Epithelial cell of proximal tubule (primary cell): ENCODE measurements around the gene OPA3. TPM values are rescaled to one million over a fixed set of nuclear protein-coding genes. Genes with fewer than 3 reads are reported as not detected.
"Not testable (repeated sequence)": the region's sequence is repeated elsewhere in the genome, so short reads cannot be mapped to it uniquely, and the experiment has no call there.

Source experiments
- DNase-seq: peaks from one replicate; pipeline ENCODE4 v3.0.0-alpha.2; 2011; ENCODE audit warnings: low read depth
- H3K4me3 ChIP-seq: 2 replicates; pipeline ENCODE4 v1.5.1; 2011; ENCODE audit warnings: low read depth, mild to moderate bottlenecking, low read length
- total RNA-seq: library from RNA; depleted of rRNA; stranded (reverse); fragments of >200 nt; gene quantifications from 2 replicates; pipeline ENCODE4 v1.2.3, GENCODE V29; 2015
- TF ChIP-seq, protein P1 (sequence below): conservative IDR thresholded peaks from 2 replicates; pipeline ENCODE4 v1.5.1; 2012; ENCODE audit warnings: low read depth, mild to moderate bottlenecking, low read length

Gene OPA3
- 10.1 and 12.6 TPM in 2 replicates for total RNA-seq

DNA sequence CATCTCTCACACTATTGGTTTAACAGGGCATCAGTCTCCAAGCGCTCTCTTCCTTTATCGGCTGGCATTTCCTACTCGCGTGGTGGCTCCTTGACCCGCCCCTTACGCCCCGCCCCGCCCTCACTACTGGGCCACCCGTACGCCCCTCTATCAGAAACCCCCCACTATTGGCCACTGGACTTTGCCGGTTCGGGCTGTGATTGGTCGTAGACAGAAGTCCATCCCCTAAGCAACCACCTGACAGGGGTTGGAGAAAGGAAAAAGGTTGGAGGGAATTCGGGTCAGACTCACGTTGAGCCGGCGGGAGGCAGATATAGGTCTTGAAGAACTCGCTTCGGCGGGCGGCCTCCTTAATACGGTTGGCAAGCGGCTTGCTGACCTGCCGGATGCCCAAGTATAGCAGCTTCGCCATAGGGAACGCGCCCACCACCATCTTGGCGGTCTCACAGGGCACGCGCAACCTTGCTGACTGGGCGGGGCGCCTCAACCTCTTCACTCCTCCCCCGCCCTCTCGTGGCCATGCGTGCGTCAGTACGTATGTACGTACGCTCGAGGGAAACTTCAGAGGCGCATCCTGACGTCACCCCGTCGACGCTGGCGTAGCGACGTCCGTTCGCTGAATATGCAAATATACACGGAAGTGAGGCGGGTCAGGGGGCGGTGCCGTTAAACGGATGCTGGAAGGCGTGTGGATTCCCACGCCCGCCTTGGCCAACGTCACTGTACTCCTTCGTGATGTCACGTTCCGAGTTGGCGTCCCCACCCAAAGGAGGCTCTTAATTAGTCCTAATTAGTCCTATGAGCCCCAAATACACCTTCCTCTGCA is at the start of gene OPA3:
OPA3 (minus strand) TSS at position 471 of the 826 bp plus-strand sequence; CDS start at position 433, 38 bp downstream.
- peak within 1 kb of the TSS; percentile 85 for H3K4me3 ChIP-seq
- TF ChIP-seq, protein P1, sequence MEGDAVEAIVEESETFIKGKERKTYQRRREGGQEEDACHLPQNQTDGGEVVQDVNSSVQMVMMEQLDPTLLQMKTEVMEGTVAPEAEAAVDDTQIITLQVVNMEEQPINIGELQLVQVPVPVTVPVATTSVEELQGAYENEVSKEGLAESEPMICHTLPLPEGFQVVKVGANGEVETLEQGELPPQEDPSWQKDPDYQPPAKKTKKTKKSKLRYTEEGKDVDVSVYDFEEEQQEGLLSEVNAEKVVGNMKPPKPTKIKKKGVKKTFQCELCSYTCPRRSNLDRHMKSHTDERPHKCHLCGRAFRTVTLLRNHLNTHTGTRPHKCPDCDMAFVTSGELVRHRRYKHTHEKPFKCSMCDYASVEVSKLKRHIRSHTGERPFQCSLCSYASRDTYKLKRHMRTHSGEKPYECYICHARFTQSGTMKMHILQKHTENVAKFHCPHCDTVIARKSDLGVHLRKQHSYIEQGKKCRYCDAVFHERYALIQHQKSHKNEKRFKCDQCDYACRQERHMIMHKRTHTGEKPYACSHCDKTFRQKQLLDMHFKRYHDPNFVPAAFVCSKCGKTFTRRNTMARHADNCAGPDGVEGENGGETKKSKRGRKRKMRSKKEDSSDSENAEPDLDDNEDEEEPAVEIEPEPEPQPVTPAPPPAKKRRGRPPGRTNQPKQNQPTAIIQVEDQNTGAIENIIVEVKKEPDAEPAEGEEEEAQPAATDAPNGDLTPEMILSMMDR, result no peak
- DNase-seq, result peak; percentile 96

DNA sequence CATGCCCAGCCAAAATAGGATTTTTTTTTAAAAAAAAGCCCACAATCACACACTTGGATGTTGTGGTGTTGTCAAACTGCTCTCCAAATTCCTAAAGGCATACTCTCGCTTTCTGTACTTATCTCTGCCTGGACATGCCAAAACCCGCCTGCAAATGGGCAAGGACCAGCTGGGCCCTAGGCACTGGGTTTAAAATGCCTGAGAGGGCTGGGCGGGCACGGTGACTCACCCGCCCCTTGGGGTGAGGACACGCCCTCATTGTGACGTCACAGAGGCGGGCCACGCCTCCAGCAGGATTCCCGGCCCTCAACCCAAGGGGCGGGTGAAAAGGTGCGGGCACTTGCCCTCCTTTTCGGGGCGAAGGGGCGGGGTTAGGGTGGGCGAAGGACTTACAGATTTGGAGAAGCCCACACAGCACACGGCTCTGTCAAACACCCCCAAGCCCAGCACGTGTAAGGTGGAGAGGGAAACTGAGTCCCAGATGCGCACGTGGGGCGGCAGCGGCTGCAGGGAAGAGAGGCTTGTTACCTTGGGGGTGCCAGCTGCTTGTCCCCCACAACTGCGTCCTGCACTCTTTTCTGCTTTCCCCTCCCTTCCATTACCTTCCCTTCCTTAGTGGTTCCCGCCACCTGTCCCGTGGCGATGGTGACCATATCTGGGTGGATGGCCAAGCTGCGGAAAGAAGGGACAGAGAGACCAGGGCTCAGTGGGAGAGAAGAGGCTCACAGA is 48.0 kb upstream of the OPA3 start:
- H3K4me3 ChIP-seq, result no peak overlapping the region
- no peak for DNase-seq
- TF ChIP-seq, protein P1, result no peak

DNA sequence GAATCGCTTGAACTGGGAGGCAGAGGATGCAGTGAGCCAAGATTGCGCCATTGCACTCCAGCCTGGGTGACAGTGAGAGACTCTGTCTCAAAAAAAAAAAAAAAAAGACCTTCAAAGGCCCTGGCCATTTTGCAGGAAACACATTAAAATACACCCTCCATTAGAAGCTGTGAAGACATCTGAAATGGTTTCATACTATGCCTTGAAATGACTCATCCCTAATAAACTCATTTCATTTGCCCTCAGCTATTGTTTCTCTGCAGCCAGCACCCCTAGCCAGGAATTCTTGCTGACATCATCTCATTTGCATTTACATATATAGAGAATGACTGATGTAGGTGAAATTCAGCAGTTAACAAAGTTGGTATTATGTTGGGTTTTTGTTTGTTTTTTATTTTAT is 45.9 kb upstream of the OPA3 start:
- no peak overlapping the region for H3K4me3 ChIP-seq
- TF ChIP-seq, protein P1, result no peak
- DNase-seq, result peak; percentile 61

DNA sequence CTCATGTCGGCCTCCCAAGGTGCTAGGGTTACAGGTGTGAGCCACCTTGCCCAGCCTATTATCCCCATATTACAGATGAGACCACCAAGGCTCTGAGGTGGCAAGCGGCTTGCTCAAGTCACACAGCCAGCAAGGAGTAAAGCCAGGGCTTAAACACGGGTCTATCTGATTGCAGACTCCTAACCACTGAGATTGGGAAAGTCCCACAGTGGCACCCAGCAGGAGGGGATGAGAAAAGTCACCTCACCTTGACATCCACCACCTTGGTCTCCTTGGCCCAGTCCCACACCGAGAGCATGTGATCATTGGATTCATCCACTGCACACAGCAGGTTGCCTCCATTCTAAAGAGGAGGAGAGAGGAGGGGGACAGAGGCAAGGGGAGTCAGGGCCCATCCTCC is 45.1 kb upstream of the OPA3 start:
- no peak overlapping the region for H3K4me3 ChIP-seq
- DNase-seq, result no peak
- TF ChIP-seq, protein P1, result no peak

DNA sequence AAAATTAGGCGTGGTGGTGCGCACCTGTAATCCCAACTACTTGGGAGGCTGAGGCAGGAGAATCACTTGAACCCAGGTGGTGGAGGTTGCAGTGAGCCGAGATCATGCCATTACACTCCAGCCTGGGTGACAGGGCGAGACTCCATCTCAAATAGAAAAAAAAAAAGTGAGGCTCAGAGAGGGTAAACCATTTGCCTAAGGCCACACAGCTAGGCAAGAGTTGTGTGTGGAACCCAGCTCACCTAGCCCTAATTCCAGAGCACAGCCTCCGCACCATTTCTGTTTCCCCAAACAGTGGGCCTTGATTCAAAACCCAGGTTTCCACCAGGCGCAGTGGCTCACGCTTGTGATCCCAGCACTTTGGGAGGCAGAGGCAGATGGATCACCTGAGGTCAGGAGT is 43.6 kb upstream of the OPA3 start:
- not testable (repeated sequence) for H3K4me3 ChIP-seq, DNase-seq

DNA sequence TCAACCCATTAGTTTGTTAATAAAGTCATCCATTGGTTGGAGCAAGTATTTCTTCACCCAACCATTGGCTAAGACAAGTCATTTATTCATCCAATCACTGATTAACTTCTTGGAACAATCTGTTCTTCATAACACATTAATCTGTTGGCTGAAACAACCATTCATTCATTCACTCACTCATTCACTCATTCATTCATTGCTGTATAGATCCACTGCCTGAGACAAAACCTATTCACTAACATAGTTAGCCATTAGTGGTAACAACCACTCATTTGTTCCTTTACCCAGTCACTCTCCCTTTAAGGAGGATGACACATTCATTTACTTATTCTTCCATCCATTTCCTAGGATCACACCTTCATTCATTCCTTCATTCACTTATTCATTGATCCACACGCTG is 39.4 kb upstream of the OPA3 start:
- DNase-seq, result no peak
- TF ChIP-seq, protein P1, result no peak
- H3K4me3 ChIP-seq, result no peak overlapping the region

DNA sequence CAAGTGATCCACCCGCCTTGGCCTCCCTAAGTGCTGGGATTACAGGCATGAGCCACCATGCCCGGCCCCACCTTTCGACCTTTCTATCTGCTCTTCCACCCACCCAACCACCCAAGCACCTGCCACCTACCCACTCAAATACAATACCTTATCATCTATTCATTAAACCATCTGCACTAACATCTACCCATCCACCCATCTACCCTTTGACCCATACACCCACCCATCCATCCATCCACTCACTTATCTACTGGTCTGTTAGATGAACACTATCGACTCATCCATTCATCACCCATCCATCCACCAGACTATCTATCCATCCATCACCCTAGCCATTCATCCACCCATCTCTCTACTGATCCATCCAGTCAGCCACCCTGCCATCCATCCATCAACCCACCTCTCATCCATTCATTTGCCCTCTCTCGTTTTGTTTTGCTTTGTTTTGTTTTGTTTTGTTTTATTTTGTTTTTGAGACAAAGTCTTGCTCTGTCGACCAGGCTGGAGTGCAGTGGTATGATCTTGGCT is 37.4 kb upstream of the OPA3 start:
- no peak overlapping the region for H3K4me3 ChIP-seq
- no peak for DNase-seq
- TF ChIP-seq, protein P1, result no peak
